ENCODE results near the gene FAHD2A.
"Not testable (repeated sequence)": the region's sequence is repeated elsewhere in the genome, so short reads cannot be mapped to it uniquely, and the experiment has no call there.

The FAHD2A gene, protein sequence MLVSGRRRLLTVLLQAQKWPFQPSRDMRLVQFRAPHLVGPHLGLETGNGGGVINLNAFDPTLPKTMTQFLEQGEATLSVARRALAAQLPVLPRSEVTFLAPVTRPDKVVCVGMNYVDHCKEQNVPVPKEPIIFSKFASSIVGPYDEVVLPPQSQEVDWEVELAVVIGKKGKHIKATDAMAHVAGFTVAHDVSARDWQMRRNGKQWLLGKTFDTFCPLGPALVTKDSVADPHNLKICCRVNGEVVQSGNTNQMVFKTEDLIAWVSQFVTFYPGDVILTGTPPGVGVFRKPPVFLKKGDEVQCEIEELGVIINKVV

DNA sequence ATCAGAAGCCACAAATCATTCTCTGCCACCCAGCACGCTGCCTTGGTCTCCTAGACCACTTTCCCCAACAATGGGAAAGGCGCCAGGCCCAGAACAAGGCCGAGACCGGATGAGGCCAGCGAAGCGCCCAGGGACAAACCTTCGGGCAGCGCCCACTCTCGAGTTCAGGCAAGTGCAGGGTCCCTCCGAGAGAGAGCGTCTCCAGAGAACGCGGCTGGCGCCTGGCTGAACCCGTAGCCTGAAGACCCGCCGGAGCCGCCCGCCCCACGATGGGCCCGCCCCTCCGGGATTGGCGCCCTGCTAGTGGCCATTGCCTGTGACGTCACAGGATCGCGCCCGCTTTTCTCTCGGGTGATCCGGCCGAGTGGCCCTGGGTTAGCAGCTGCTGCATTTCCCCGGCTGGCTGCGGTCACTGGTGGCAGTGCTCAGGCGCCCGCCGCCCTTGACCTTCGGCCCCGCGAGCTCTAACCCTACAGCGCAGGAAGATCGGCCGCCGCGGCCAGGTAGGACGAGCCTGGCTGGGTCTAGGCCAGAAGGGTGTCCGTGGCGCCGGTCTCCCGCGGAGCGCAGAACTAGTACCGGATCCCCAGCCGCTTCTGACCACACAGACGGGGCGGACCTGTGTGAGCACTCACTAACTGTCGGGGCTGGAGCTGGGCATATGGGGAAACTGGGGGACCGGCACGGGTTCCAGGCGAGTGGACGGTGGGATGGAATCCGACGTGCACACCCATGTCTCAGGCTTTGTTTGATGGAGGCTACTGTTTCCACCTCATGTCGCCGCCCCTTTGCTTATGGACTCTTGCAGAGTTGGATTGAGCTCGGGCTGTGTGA lies at the start of gene FAHD2A:
FAHD2A (plus strand) TSS at position 339 of the 834 bp plus-strand sequence. CDS start 2,851 bp downstream, outside the sequence.
- peak; percentile 95 to 97 for DNase-seq (ENCODE audit: low read depth in 2 of 2)

GRCh38 chr2:95353055-95353575 lies 49.4 kb upstream of the FAHD2A start:
- no peak for DNase-seq (ENCODE audit: low read depth in 2 of 2)

DNA sequence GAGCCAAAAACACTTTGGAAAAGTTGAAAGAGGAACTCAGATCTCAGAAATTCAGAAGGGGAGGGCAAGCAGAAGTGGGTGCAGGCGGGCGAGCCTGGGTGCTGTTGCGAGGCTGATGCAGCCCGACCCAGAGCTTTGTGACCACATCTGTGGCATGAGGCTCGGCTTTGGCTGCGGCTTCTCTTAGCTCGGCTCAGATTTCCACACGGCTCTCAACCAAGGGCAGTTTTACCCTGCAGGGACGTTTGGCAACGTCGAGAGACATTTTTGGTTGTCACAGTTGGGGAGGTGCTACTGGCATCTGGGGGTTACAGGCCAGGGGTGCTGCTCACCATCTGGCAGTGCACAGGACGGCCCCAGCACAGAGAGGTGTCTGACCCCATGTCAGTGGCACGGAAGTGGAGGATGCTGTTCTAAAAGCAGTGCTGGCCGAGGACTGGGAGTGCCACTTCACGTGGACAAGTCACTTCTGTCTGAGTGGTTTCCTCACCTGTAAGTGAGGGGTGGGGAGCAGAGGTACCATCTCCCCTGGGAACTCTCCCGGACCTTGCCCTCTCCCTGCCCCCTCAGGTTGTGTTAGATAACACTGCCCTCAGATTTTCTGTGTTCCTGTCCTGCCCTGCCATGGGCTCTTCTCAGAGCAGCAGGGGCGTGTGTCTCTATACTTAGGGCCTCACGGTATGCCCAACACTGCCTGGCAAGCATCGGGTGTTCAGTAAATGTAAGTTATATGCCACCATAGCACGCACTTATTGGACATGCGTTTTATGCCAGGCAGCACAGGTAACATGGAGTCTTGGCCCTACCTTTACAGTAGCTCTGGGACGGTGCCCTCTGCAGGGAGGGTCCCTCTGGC lies 48.7 kb upstream of the FAHD2A start:
- DNase-seq (ENCODE audit: low read depth in 2 of 2), result no peak

DNA sequence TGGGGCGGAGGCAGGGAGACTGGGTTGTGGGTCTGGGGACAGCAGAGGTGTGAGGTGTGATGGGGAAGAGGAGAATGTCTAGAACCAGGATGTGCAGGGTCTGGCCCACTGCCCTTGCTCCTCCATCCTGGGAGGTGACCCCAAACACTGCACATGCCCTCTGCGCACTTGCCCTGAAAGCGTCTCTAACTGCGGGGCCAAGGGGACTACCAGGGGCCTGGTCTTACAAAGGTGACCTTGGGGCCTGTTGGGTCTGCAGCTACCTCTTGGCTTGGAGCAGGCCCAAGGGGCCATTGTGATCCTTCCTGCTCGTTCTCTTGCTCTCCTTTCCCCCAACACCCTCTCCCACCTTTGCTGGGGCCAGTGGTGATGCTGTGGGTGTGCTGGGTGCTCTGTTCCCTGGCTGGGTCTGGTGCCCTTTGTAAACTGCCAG lies 48.0 kb upstream of the FAHD2A start:
- no peak for DNase-seq (ENCODE audit: low read depth in 2 of 2)

- DNase-seq (ENCODE audit: low read depth in 2 of 2), result no peak
Measured at GRCh38 chr2:95354925-95355324, 47.6 kb upstream of the FAHD2A start.

GRCh38 chr2:95355486-95355885 lies 47.0 kb upstream of the FAHD2A start:
- not testable (repeated sequence) for DNase-seq (ENCODE audit: low read depth in 2 of 2)

DNA sequence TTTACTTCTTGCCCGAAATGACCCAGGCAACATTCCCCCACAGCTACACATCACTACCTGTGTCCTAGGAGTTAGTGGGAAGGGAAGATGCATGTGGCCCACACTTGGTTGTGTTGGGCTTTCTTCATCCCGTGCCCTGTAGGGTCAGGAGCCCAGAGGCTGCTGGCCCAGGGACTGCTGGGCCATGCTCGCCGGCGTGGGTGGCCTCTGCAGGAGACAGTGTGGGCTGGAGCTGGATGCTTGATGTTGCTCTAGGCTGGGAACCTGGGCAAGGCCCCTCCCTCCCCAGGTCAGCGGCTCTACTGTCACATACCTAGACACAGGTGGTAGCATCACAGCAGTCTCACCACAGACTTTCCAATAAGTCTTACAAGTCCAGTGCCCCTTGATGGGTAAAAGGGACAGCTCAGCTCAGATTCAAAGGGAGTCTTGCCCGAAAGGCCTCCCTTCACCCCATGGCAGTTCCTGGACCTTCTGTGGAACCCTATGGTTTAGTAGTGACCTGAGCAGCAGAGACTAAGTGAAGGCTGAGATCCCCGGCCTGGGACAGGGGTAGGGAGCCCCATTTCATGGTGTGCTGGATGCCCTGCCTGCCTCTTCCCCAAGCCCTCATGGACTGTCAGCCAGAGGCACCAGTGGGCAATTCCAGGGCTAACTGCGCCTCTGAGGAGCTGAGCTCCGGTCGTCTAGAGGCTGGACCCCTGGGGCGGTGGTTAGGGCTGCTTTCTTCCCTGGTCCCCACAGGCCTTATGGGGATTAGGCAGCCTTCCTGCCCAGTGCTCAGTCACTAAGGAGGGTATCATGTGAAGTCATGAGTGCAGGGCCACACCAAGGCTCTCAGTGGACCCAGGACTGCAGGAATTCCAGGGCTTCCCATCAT lies 45.4 kb upstream of the FAHD2A start:
- no peak for DNase-seq (ENCODE audit: low read depth in 2 of 2)

- no peak for DNase-seq (ENCODE audit: low read depth in 2 of 2)
Measured at GRCh38 chr2:95357717-95358280, 44.7 kb upstream of the FAHD2A start.

DNA sequence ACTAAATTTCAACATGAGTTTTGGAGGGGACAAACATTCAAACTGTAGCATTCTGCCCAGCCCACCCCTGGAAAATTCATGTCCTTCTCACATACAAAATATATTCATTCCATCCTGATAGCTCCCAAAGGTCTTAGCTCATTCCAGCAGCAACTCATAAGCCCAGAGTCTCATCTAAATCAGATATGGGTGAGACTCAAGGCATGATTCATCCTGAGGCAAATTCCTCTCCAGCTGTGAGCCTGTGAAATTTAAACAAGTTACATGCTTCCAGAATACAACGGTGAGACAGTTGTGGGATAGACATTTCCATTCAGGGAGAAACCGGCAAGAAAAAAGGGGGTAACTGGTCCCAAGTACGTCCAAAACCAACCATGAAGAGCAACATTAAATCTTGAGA lies 43.5 kb upstream of the FAHD2A start:
- DNase-seq (ENCODE audit: low read depth in 2 of 2), result no peak

DNA sequence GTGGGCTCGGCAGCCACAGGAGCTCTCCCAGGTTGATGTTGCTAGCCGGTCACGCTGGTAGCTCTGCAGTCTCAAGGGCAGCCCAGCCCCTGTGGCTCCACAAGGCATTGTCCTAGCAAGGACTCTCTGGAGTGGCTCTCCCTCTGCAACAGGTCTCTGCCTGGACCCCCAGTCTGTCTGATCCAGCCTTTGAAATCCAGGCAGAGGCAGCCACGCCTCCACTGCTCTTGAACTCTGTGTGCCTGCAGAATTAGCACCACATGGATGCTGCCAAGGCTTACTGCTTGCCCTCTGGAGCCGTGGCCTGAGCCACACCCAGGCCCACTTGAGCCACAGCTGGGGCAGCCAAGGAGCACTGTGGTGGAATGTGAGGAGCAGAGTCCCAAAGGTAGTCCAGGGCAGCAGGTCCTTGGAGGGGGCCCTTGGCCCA lies 43.0 kb upstream of the FAHD2A start:
- DNase-seq (ENCODE audit: low read depth in 2 of 2), result no peak

- no peak for DNase-seq (ENCODE audit: low read depth in 2 of 2)
Measured at GRCh38 chr2:95361216-95361980, 41.1 kb upstream of the FAHD2A start.

DNA sequence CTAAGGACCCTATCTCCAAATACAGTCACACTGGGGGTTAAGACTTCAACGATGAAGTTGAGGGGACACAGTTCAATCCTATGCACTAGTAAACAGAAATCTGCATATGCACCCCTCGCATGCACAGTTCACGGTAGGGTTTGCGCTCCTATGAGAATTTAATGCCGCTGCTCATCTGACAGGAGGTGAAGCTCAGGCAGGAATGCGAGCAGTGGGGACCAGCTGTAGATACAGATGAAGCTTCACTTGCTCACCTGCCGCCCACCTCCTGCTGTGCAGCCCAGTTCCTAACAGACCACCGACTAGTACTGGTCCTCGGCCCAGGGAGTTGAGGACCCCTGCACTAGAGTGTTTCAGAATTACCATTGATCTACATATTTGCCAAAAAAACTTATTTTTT lies 40.0 kb upstream of the FAHD2A start:
- DNase-seq (ENCODE audit: low read depth in 2 of 2), result no peak

DNA sequence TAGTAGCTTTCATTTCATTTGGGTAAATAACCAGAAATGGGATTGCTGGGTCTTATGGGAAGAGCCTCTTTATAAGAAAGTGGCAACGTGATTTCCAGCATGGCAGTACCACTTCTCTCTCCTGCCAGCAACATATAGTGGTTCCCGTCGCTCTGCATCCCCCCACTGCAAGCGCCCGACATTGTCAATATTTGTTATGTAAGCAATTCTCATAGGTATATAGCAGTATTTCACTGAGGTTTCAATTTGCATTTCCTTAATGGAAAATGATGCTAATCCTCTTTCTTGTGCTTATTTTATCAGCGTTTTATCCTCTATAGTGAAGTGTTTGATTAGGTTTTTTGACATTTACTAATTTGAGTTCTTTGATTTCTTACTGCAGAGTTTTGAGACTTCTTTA lies 36.0 kb upstream of the FAHD2A start:
- no peak for DNase-seq (ENCODE audit: low read depth in 2 of 2)

GRCh38 chr2:95372216-95372829 lies 30.2 kb upstream of the FAHD2A start:
- DNase-seq (ENCODE audit: low read depth in 2 of 2), result no peak

DNA sequence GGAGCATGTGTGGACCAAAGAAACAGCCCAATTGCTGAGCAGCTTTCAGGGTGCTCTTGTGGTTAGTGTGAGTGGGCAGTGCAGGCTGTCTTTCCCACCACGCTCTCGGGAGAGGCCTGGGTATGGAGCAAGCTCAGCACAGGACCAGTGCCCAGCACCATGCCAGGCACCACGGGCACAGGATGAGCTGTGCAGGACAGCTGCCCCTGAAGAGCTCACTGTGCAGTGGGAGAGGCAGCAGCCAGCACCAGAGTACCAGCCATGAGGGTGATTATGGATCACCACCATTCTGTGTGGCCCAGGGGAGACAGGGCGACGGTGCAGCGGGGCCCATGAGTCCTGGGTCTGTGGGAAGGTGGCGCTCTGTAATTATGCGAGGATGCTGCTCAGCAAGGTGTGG lies 29.7 kb upstream of the FAHD2A start:
- DNase-seq (ENCODE audit: low read depth in 2 of 2), result no peak

DNA sequence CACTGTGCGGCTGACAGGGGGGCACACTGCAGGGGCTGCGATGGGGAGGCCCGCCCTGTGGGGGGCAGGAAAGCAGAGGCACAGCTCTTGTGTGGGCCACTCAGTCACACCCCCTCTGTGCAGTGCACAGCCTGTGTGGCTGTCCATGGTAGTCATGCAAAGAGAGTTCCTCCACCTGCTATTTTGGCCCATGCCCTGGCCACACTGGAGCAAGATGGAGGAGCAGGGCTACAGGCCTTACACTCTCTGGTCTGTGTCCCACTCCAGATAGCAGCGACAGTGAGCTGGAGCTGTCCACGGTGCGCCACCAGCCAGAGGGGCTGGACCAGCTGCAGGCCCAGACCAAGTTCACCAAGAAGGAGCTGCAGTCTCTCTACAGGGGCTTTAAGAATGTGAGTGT lies 28.5 kb upstream of the FAHD2A start:
- no peak for DNase-seq (ENCODE audit: low read depth in 2 of 2)

GRCh38 chr2:95374451-95374920 lies 28.0 kb upstream of the FAHD2A start:
- DNase-seq (ENCODE audit: low read depth in 2 of 2), result no peak

DNA sequence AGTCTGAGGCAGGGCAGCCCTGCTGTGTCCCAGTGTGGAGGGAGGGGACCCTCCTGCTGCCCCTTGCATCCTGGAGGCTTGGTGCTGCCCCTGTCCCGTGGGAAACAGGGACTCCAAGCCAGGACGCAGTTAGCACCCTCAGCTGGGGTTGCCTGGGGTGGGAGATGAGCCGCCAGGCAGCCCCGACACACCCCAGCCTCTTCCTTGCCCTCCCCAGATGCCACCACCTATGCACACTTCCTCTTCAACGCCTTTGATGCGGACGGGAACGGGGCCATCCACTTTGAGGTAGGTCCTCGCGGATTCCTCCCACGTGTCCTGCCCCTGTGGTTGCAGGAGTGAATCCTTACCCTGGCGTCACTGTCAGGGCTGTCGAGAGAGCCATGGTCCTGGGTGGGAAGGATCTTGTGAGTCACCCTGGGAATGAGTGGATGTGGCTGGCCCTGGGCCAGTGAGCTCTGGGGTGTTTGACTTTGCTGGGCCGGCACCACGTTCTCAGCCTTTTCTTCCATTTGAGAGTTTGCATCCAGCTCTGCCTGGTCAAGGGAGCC lies 27.5 kb upstream of the FAHD2A start:
- DNase-seq (ENCODE audit: low read depth in 2 of 2), result no peak
